ENCODE data around the gene PLEKHH2. TPM values are rescaled to one million over a fixed set of nuclear protein-coding genes. Genes with fewer than 3 reads are reported as not detected.

PLEKHH2 gene
- 1 to 10 TPM; 5.0 to 5.3 TPM for total RNA-seq
- 3.3 TPM for polyA plus RNA-seq (2013, experiment 1 of 2)
- polyA plus RNA-seq (2013, experiment 2 of 2) = 3.9 TPM
- long read RNA-seq, experiment 1, partial matches to known transcripts = 0 of 3 reads
- long read RNA-seq, experiment 1, other reads (novel, unspliced or antisense) = 3 of 3 reads
- long read RNA-seq, experiment 2, partial matches to known transcripts = 3 of 5 reads
- long read RNA-seq, experiment 2, other reads (novel, unspliced or antisense) = 2 of 5 reads
- long read RNA-seq, experiment 3, partial matches to known transcripts = 3 of 4 reads
- long read RNA-seq, experiment 3, other reads (novel, unspliced or antisense) = 1 of 4 reads
- long read RNA-seq, experiment 4 = 0 reads

DNA sequence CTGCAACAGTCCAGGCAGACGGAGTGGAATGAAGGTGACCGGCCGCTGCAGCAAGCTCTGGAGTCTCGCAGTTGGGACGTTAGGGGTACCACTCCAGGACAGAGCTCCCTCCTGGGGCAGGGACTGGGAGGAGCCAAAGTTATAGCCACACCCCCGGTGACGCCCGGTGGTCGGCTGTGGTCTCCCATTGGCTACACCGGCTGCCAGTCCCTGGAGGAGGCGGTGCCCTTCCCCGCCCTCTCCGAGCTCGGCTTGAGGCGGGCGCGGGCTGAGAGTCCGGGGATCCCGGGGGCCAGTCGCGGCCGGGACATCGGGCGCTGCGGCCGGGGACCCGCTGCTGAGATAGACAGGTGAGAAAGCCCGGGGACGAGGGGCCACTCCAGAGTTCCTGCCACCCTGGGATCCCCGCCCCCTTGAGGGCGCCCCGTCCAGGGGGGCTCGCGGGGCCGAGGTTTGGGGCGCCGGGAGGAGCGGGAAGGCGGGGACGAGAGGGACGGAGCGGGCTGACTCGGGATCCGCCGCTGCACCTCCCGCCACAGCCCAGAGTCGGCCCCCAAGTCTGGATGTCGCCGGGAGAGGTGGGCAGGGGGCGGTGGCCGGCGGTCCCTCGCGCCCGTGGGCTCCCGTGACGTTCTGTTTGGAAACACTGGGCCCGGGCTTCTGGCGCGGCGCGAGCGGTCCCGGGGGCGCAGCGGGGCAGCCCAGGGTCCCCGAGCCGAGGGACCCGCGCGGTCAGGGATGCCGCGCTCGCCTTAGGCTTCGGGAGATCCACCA, at the start of gene PLEKHH2:
Gene PLEKHH2, plus strand, starts transcription at position 231 of the 774 bp plus-strand sequence. CDS start 7,414 bp downstream, outside the sequence.
- H3K27me3 Mint-ChIP-seq (ENCODE audit: insufficient read depth) = peaks cover 9% of the 10 kb centered on the region
- peaks cover 16% of the 10 kb centered on the region for H3K27me3 ChIP-seq (ENCODE audit: control insufficient read depth, insufficient read depth, low read length, poor library complexity, severe bottlenecking)
- H3K4me1 ChIP-seq (ENCODE audit: control insufficient read depth, insufficient read depth, low read length) = peaks cover 6% of the 10 kb centered on the region
- H3K9ac ChIP-seq (ENCODE audit: extremely low read depth, low read length, poor library complexity, severe bottlenecking) = no peak within 1 kb of the TSS
- H3K27ac Mint-ChIP-seq = no peak within 1 kb of the TSS
- H3K4me3 Mint-ChIP-seq = peak within 1 kb of the TSS; percentile 69
- peak; percentile 98 for DNase-seq
- no peaks in the 10 kb centered on the region for H3K36me3 ChIP-seq (ENCODE audit: control insufficient read depth, insufficient read depth, low read length)
- H3K9me3 ChIP-seq (ENCODE audit: control insufficient read depth, low read length) = peaks cover 9% of the 10 kb centered on the region
- no peak within 1 kb of the TSS for H3K27ac ChIP-seq (ENCODE audit: low read depth, low read length)
- peaks cover 12% of the 10 kb centered on the region for H3K9me3 Mint-ChIP-seq
- H3K4me1 Mint-ChIP-seq = peaks cover 34% of the 10 kb centered on the region
- WGBS, 2 experiments (ENCODE audit: insufficient coverage in 1 of 2, insufficient read length in 1 of 2) = 1 to 2% methylated on average over 7 to 75 of the region's 75 CpGs
- TF ChIP-seq CTCF (conservative IDR thresholded peaks at IDR 0.05) = no peak
- peaks cover 2% of the 10 kb centered on the region for H3K36me3 Mint-ChIP-seq (ENCODE audit: low read depth)
- peak within 1 kb of the TSS; percentile 82 for H3K4me3 ChIP-seq (ENCODE audit: low read length)

DNA sequence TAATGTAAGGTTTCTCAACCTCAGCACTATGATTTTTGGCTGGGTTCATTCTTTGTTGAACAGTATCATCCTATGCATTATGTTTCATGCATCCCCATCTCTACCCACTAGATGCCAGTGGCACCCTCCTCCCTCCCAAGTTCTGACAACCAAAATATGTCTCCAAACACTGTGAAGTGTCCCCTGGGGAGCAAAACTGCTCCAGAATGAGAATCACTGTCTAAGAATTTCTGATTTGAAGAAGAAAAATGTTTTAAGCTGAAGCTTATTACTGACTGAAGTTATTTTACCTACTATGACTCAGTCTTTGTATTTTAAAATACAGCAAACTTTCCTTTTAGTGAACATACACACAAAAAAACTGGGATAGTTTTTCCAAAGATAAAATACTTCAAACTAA, 44.6 kb upstream of the PLEKHH2 start:
- Histone ChIP-seq H3K36me3 (ENCODE audit: control insufficient read depth, insufficient read depth, low read length) (peaks cover 19% of the 10 kb centered on the region), H3K9me3 (ENCODE audit: control insufficient read depth, low read length) (no peaks in the 10 kb centered on the region), H3K27me3 (ENCODE audit: control insufficient read depth, insufficient read depth, low read length, poor library complexity, severe bottlenecking) (no peaks in the 10 kb centered on the region), H3K4me3 (ENCODE audit: low read length) (no peak overlapping the region), H3K27ac (ENCODE audit: low read depth, low read length) (no peak overlapping the region), H3K4me1 (ENCODE audit: control insufficient read depth, insufficient read depth, low read length) (no peaks in the 10 kb centered on the region), H3K9ac (ENCODE audit: extremely low read depth, low read length, poor library complexity, severe bottlenecking) (no peak overlapping the region)
- H3K9me3 Mint-ChIP-seq = no peaks in the 10 kb centered on the region
- no peak overlapping the region for H3K27ac Mint-ChIP-seq
- no peak for TF ChIP-seq CTCF (conservative IDR thresholded peaks at IDR 0.05)
- peaks cover 7% of the 10 kb centered on the region for H3K4me1 Mint-ChIP-seq
- H3K27me3 Mint-ChIP-seq (ENCODE audit: insufficient read depth) = no peaks in the 10 kb centered on the region
- no peak overlapping the region for H3K4me3 Mint-ChIP-seq
- DNase-seq = no peak
- peaks cover 11% of the 10 kb centered on the region for H3K36me3 Mint-ChIP-seq (ENCODE audit: low read depth)

GRCh38 chr2:43593254-43593653, 43.8 kb upstream of the PLEKHH2 start:
- no peak for DNase-seq
- Mint-ChIP-seq H3K27me3 (ENCODE audit: insufficient read depth) (no peaks in the 10 kb centered on the region), H3K4me3 (no peak overlapping the region), H3K27ac (no peak overlapping the region), H3K9me3 (no peaks in the 10 kb centered on the region), H3K36me3 (ENCODE audit: low read depth) (peaks cover 7% of the 10 kb centered on the region), H3K4me1 (peaks cover 7% of the 10 kb centered on the region)
- Histone ChIP-seq H3K9ac (ENCODE audit: extremely low read depth, low read length, poor library complexity, severe bottlenecking) (no peak overlapping the region), H3K27me3 (ENCODE audit: control insufficient read depth, insufficient read depth, low read length, poor library complexity, severe bottlenecking) (no peaks in the 10 kb centered on the region), H3K4me3 (ENCODE audit: low read length) (no peak overlapping the region), H3K36me3 (ENCODE audit: control insufficient read depth, insufficient read depth, low read length) (peaks cover 13% of the 10 kb centered on the region), H3K9me3 (ENCODE audit: control insufficient read depth, low read length) (no peaks in the 10 kb centered on the region), H3K27ac (ENCODE audit: low read depth, low read length) (no peak overlapping the region), H3K4me1 (ENCODE audit: control insufficient read depth, insufficient read depth, low read length) (no peaks in the 10 kb centered on the region)
- WGBS, 2 experiments (ENCODE audit: insufficient coverage in 1 of 2, insufficient read length in 1 of 2) = 94 to 96% methylated on average over 3 of the region's 3 CpGs
- no peak for TF ChIP-seq CTCF (conservative IDR thresholded peaks at IDR 0.05)

All from endodermal cell (in vitro differentiated cells).